GM21367 (cell line): ENCODE measurements around the gene SSC5D.
"Not testable (repeated sequence)": the region's sequence is repeated elsewhere in the genome, so short reads cannot be mapped to it uniquely, and the experiment has no call there.

Experiments
- ATAC-seq: cut with Tn5 transposase; IDR thresholded peaks from one replicate; pipeline ENCODE4 v1.9.1; 2021; ENCODE audit not compliant: unreplicated experiment

The SSC5D gene

GRCh38 chr19:55486043-55486970 is 1.9 kb upstream of the SSC5D start:
- ATAC-seq: no peak

GRCh38 chr19:55486971-55487923 is 989 bp upstream of the SSC5D start:
- ATAC-seq: no peak

DNA sequence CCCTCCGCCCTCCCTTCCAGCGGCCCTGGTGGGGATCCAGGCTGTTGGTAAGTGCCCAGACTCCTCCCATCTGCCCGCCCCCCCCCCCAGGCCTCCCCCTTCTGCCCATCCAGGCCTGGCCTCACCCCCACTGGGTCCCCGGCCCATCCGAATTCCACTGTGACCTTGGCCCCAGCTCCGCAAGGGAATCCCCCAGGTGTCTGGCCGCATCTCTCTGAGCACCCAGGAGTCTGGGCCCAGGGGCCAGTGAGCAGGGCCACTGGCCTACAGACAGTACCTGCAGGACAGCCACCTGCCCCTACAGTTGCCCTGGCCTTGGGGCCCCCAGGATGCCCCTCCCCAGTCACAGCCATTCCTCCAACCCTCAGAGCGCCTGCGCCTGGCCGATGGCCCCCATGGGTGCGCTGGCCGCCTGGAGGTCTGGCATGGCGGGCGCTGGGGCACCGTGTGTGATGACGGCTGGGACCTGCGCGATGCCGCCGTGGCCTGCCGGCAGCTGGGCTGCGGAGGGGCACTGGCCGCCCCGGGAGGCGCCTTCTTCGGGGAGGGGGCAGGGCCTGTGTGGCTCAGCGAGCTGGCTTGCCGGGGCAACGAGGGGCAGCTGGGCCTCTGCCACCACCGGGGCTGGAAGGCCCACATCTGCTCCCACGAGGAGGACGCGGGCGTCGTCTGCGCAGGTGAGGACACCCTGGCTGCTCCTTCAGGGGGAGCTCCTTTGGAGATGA is 912 bp downstream of the SSC5D start:
- no peak for ATAC-seq

DNA sequence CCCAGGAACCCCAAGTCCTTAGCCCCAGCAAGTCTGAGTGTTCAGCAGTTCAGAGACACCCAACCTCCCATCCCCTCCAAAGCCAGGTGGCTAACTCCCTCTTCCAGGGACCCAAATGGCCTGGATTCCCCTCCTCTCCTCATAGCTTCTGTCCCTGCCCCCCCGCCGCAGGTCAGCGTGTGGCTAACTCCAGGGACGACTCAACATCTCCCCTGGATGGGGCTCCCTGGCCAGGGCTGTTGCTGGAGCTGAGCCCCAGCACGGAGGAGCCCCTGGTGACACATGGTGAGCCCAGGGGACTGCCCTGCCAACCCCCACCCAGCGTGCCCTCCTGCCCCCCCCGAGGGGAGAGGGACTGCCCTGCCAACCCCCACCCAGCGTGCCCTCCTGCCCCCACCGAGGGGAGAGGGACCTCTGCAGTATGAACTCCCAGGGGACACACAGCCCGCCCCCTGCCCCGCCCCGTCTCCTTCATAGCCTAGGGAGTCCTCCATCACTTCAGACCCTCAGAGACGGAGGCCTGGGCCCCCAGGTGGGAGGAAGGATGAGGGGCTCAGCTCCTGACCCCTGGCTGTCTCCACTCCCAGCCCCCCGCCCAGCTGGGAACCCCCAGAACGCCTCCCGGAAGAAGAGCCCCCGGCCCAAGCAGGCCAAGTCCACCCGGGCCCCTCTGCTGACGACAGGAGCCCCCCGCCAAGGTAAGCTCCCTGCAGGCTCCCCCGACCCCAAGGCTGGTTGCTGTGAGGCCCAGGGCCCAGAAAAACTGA is 1.7 kb downstream of the SSC5D start:
- ATAC-seq: no peak

DNA sequence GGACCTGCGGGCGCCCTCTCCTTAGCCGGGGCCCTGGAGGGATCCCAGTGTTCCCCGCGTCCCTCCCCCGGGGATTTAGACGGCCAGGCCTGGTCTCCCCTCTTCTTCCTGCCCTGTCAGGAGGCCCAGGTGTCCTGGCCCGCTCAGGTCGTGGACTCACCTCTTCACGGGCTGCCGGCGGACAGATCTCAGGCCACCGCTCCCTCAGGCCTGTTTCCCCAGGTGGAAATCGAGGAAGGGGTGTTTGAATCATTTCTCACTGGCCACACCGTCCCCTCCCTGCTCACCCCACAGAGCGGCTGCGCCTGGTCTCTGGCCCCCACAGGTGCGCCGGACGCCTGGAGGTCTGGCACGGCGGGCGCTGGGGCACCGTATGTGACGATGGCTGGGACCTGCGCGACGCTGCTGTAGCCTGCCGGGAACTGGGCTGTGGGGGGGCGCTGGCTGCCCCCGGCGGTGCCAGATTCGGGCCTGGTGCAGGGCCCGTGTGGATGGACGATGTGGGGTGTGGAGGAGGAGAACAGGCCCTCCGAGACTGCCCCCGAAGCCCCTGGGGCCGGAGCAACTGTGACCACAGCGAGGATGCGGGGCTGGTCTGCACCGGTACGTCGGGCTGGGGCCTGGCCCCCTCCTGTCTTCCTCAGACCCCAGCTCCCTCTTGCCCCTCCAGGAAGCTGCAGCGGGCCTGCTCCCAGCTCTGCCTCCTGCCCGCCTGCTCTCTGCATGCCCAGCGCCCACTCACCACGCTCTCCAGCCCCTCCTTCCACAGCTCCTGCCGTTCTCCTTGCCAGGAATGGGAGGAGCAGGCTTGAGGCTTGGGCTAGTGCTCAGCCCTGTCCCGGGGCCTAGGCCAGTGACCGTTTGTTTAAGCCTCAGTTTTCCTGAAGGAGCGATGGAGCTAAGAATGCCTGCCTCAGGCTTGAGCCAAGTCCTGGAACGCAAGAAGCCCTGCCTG is 2.5 kb downstream of the SSC5D start:
- no peak for ATAC-seq

DNA sequence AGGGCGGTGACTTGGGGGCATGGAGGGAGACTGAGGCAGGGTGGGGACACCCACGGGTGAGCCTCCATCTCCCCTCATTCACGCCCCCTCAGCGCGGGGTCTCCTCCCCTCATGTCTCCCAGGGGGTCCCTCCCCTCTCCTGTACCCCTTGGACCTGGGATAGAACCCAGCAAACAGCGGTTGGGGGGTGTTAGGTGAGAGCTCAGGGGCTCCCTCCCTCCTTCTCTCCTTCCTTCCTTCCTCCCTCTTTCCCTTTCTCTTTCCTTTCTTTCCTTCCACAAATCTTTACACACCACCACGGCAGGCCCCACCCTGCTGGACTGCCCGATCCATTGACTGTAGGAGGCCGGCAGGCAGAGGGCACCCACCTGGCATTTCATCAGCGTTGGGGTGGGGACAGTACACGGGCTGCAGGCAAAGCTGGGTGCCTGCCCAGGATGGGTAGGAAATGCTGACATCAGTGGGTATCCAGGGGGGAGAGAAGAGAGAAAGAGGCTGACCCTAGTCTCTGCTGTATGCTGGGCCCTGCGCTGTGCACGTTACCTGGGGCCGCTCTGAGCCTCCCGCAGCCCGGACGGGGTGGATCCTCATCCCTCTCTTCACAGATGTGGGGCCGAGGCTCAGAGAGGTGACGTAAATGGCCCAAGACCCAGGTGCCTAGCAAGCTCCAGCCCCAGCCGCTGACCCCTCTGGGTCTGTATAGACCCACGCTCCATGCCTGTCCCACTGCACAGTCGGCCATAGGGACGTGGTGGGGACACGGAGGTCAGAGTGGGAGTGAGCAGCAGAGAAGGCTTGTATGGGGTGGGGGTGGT is 3.5 kb downstream of the SSC5D start:
- no peak for ATAC-seq

DNA sequence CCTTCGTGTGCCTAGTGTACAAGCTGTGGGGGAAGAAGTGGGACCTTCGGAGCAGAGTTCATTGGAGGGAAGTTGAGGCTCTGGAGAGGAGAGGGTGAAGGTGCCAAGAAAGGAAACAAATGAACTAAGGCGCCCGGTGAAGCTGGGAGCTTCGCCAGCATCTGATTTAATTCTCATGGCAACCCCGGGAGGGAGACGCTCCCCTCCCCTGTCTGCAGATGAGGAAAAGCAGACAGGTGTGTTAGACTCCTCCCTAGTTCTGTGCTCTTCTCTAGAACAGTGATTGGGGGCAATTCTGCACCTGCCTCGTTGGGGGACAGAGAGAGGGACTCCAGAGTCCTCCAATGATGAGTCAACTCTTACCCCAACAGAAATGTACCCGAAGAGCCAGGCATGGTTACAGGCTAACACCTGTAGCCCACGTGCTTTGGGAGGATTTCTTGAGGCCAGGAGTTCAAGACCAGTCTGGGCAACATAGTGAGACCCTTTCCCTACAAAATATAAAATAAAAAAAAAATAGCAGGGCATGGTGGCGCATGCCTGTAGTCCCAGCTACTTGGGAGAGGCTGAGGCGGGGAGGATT is 4.2 kb downstream of the SSC5D start:
- ATAC-seq: no peak

- ATAC-seq: no peak
Observed at GRCh38 chr19:55493052-55493644, 4.9 kb downstream of the SSC5D start.

- ATAC-seq: no peak
Observed at GRCh38 chr19:55493645-55494171, 5.5 kb downstream of the SSC5D start.

GRCh38 chr19:55494172-55494761 is 6.0 kb downstream of the SSC5D start:
- no peak for ATAC-seq

- no peak for ATAC-seq
Observed at GRCh38 chr19:55495646-55496349, 7.6 kb downstream of the SSC5D start.

DNA sequence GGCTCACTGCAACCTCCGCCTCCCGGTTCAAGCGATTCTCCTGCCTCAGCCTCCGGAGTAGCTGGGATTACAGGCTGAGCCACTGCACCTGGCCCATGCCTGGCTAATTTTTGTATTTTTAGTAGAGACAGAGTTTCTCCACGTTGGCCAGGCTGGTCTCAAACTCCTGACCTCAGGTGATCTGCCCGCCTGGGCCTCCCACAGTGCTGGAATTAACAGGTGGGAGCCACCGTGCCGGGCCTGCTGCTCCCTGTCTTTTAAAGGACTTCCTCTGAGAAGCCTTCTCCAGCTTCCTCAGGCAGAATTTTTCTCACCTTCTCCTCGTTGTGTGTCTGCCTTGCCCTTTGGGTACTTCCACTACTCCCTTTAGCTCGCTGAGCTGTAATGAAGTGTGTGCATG is 8.6 kb downstream of the SSC5D start:
- ATAC-seq: not testable (repeated sequence)

DNA sequence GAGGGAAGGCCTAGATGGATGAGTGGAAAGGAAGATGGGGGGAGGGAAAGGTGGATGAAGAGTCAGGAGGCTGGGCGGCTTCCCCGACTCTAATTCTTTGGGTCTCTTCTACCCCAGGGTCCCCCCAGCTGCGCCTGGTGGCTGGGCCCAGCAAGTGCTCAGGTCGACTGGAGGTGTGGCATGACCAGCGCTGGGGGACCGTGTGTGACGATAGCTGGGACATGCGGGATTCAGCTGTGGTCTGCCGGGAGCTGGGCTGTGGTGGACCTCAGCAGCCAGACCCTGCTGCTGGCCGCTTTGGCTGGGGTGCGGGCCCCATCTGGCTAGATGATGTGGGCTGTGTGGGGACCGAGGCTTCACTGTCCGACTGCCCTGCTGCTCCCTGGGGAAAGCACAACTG is 9.5 kb downstream of the SSC5D start:
- ATAC-seq: no peak

GRCh38 chr19:55498246-55498840 is 10.1 kb downstream of the SSC5D start:
- no peak for ATAC-seq

DNA sequence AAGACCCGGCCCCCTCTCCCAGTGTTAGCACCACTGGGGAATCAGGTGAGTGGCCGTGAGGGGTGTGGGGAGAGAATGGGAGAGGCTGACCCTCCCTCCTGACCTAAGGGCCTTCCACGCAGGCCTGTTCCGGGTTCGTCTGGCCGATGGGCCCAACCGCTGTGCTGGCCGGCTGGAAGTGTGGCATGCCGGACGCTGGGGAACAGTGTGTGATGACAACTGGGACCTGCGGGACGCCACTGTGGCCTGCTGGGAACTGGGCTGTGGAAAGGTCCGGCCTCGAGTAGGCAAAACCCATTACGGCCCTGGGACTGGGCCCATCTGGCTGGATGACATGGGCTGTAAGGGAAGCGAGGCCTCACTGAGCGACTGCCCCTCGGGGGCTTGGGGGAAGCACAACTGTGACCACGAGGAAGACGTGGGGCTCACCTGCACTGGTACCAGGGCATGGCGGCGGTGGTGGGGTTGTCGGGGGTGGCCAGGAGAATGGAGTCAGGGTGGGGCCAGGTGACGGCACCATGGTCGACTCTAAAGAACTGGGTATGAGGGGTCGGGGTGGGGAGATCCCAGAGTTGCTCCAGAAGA is 12.2 kb downstream of the SSC5D start:
- no peak for ATAC-seq
